GM21723 (cell line): Measurements from ENCODE around the gene C6orf136.
A peak's percentile ranks its signal among the peaks of the same experiment; 100 is the strongest.

Experiments used
- ATAC-seq: cut with Tn5 transposase; IDR thresholded peaks from one replicate; pipeline ENCODE4 v1.9.1; 2021; ENCODE audit warnings: mild to moderate bottlenecking, moderate library complexity; ENCODE audit not compliant: unreplicated experiment

The C6orf136 gene

DNA sequence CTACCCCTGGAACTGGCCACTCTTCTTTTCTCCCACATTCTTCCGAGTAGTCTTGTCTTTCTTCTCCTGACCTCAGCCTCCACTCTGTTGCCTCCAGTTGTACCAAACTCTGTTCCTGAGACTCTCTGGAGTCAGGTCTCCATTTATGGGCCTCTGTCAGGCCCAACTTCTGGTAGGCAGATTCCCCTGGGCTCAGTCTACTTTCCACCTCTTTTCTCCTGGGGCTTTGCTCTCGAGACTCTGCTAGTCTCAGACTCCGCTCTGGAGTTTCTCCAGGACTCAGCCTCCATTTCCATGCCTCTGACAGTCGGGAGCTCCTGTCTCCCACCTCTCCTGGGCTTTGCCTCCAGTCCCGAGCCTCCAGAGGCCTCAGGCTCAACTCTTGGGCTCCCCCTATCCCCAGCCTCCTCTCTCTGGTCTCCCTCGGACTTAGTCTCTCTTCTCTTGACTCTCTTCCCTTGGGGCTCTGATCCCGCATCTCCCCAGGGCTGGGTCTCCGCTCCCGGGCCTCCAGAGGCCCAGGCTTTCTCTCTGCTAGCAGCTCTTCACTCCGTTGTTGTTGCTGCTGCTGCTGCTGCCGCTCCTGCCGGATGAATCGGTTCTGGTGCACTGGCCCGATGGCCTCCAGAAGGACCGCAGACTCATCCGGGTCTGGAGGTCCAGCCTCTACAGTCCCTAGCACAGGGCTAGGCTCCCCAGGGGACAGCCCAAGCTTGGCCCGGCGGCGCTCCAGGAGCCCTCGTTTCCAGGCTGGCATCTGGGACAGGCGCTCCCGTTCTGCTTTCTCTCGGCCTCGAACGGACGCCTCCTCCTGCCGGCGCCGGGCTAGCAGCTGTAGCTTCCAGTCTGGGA is 38.5 kb downstream of the C6orf136 start:
- ATAC-seq: no peak

- no peak for ATAC-seq
Measured at GRCh38 chr6:30686009-30686907, 39.3 kb downstream of the C6orf136 start, which contains the start of gene PPP1R18. PPP1R18 (minus strand) TSS chr6:30686645; CDS start chr6:30686018, 627 bp downstream.

- ATAC-seq: peak; percentile 36
Measured at GRCh38 chr6:30686908-30687658, 40.1 kb downstream of the C6orf136 start.

DNA sequence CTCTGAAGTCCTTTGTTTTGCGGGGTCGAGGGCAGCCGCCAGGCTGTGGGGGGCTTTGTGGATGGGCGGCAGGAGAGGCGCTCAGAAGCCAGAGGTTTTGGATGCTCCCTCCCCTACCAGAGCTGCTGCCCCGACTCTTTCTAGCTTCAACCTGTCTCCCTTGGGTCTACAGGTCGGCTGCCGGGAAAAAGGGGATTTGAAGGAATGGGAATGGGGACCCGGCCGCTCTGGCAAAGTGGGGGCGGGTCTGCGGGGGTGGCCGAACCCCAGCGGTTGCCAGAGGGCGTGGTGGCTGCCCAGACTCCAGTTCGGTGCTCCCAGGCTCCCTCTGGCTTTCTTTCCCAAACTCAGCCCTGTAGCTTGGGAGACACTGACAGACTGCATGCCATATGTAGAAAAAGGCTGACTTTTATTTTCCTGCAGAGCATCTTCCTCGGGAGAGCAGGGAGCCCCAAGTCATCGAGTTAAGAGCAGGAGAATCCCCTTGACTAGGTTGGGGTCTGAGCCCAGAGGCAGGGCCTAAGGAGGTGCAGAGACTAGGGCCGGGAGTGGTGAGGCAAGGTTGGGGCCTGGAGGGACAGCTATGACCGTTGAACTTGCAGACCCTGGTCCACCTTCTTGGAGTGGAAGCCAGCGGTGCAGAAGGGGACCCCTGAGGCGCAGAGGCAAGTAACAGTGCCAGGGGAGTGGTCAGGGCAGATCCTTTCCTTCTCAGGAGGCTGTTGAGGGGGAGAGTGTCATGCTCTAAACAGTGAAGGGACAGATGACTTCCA is 40.9 kb downstream of the C6orf136 start:
- no peak for ATAC-seq

DNA sequence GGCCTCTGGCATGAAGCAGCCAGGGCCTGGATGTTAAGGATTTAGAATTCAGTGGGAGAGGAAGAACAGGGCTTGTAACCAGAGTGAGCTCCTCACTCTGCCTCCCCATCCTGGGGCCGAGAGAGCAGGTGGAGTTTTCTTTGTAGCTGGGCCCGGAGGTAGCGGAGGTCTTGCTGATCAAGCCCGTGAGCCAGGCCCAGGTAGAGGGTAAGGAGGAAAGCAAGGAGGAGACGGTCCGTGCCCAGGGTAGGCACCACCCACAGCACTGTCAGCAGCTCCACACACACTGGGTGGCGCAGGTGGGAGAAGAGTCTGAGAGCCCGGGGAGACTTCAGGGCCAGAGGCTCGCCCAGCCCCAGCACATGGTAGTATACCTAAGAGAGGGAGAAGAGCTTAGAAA is 41.6 kb downstream of the C6orf136 start:
- no peak for ATAC-seq

DNA sequence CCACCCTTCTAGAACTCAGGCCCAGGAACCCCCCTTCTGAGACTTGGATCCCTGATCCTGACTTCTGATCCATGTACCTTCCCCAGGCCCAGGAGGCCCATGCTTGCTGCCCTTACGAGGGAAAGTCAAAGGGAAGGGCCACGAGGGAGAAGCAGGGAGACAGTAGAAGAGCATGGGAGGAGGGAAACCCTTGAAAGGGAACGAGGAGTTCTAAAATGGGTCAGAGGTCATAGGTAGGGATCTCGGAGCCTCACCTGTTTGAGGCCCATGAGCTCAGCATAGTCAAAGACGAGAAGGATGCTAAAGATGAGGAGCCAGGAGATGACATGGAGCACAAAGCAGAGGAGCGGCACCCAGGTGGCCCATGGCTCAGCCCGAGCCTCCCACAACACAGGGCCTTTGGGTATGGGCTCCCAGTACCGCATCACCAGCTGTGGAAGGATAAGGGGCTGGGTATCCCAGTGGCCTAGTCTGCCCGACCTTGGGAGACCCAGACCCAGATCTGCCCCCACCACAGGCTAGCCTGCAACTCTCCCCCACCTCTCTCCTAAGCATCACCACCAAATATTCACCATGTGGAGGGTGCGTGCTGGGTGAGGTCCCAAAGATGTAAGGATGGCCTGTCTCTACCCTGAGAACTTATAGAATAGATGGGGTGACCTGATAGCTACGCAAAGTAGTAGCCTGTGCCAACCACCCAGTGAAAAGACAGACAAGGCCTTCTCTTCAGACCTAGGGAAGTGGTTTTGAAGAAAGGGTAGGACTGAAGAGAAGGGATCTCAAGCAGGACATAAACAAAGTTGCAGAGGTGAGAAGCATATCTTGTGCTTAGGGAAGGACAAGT is 42.3 kb downstream of the C6orf136 start:
- no peak for ATAC-seq

DNA sequence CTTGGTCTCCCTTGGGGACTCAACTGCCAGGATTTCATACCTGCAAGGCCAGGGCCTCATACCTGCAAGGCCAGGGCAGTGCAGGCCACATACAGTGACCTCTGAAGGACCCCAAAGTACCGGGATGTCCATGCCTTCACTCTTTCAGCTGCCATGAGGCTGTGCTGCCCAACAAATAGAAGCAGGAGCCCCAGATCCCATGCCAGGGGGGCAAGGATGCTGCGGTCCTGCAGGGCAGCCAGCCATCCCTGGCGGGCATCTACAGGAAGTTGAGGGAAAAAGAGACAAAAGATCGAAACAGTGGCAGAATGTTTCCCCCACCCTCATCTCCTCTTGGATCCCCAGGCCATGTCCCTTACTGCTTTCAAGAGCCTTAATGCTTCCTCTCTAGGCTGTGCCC is 43.1 kb downstream of the C6orf136 start:
- no peak for ATAC-seq

DNA sequence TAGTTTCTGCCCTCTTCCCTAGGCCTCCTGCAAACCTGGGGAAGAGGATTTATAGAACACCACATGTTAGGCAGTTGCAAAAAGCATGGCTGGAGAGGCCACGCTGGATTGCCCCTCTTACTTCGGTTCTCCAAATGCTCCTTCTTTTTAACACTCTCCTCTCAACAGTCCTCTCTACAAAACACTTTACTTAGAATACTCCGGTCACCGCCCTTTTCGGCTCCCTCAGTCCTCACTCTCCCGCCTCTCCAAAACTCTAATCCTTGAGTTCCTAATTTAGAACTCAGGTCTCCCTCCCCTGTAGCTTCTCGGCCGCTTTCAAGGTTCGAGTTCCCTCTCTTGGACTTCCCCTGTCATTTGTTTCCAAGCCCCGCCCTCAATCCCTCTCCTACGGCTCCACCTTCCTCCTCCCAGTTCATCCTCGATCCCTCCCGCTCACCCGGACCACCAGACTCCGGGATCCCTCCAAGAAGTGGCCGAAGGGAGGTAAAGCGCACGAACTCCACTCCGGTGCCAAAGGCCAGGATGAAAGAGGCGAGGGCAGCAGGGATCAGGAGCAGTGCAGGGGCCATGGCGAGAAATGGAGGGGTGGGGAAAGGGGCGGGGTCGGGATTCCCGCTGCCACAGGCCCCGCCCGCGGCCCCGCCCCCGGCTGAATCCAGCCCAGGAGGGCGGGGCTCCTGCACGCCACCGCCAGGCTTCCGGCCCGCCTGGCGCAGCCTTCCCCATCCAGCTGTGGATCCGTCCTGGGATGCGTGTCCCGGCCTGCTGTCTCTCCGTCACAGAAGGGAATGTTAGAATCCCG is 43.7 kb downstream of the C6orf136 start, which contains the start of gene NRM:
NRM (minus strand) TSS at position 582 of the 805 bp plus-strand sequence; CDS start at position 572, 10 bp downstream.
- peak; percentile 35 for ATAC-seq

- no peak for ATAC-seq
Measured at GRCh38 chr6:30691208-30691847, 44.4 kb downstream of the C6orf136 start.

GRCh38 chr6:30696432-30696831 is 49.5 kb downstream of the C6orf136 start:
- ATAC-seq: no peak

GRCh38 chr6:30700340-30700739 is 53.4 kb downstream of the C6orf136 start:
- no peak for ATAC-seq
